Ishikawa (cell line): ENCODE measurements around the gene RSF1.

ENCODE experiments used
- CEBPB ChIP-seq: IDR thresholded peaks from 2 replicates; pipeline ENCODE4 v1.6.1; 2012
- EGR1 ChIP-seq: IDR thresholded peaks from 2 replicates; pipeline ENCODE4 v1.6.1; 2012
- RAD21 ChIP-seq: IDR thresholded peaks from 2 replicates; pipeline ENCODE4 v1.6.1; 2012; ENCODE audit warnings: low read depth
- TAF1 ChIP-seq: IDR thresholded peaks from 2 replicates; pipeline ENCODE4 v1.6.1; 2012; ENCODE audit warnings: low read depth, mild to moderate bottlenecking
- TCF12 ChIP-seq: IDR thresholded peaks from 2 replicates; pipeline ENCODE4 v1.6.1; 2012; ENCODE audit warnings: low read depth
- TEAD4 ChIP-seq: IDR thresholded peaks from 2 replicates; pipeline ENCODE4 v1.6.1; 2012
- USF1 ChIP-seq: IDR thresholded peaks from 2 replicates; pipeline ENCODE4 v1.6.1; 2012
- YY1 ChIP-seq: IDR thresholded peaks from 2 replicates; pipeline ENCODE4 v1.6.1; 2012; ENCODE audit warnings: low read depth

RSF1 gene

GRCh38 chr11:77619576-77620198 is 200.8 kb downstream of the RSF1 start:
- TF ChIP-seq TAF1 = no peak
- peak; percentile 78 for TF ChIP-seq RAD21

- TF ChIP-seq TCF12 = no peak
- TF ChIP-seq USF1 = no peak
- TF ChIP-seq YY1 = no peak
- no peak for TF ChIP-seq EGR1
- TF ChIP-seq TEAD4 = no peak
These were observed 202.6 kb downstream of the RSF1 start for GRCh38 chr11:77617892-77618291.

- TF ChIP-seq RAD21 (no peak), CEBPB (no peak), YY1 (no peak)
These were observed 208.6 kb downstream of the RSF1 start for GRCh38 chr11:77611921-77612320.
